Large intestine (tissue), 3 donors: Measurements from ENCODE around the gene ENTR1. TPM values are rescaled to one million over a fixed set of nuclear protein-coding genes. Genes with fewer than 3 reads are reported as not detected.

Experiments
- DNase-seq, 2 donors: peaks; one replicate each; pipeline versions ENCODE4 v3.0.0 to v3.0.0-alpha.2; 2013
- H3K27ac ChIP-seq: one replicate; pipeline ENCODE4 v1.5.1; 2013; ENCODE audit warnings: low read length
- H3K27me3 ChIP-seq: 2 replicates; pipeline ENCODE4 v1.6.1; 2013; ENCODE audit warnings: low read length; ENCODE audit not compliant: control insufficient read depth, insufficient read depth
- H3K36me3 ChIP-seq: 2 replicates; pipeline ENCODE4 v1.6.1; 2013; ENCODE audit warnings: low read length; ENCODE audit not compliant: control insufficient read depth, insufficient read depth
- H3K4me1 ChIP-seq: one replicate; pipeline ENCODE4 v1.6.1; 2013; ENCODE audit warnings: low read length; ENCODE audit not compliant: control insufficient read depth, insufficient read depth
- H3K4me3 ChIP-seq: one replicate; pipeline ENCODE4 v1.5.1; 2013; ENCODE audit warnings: low read length
- H3K9me3 ChIP-seq: one replicate; pipeline ENCODE4 v1.6.1; 2013; ENCODE audit warnings: mild to moderate bottlenecking, low read depth, low read length, moderate library complexity; ENCODE audit not compliant: control insufficient read depth
- WGBS: methylation state at CpG from one replicate; pipeline ENCODE4 v1.1.5; 2013; ENCODE audit warnings: low lambda C conversion rate; ENCODE audit not compliant: insufficient coverage; 5-methylcytosine and 5-hydroxymethylcytosine counted together
- polyA plus RNA-seq: library from polyadenylated mRNA; unstranded; fragments of 120-200 nt; gene quantifications from one replicate; pipeline ENCODE4 v1.2.1, GENCODE V29; 2013

The ENTR1 gene
- polyA plus RNA-seq, 1 donor, result 50.1 TPM

GRCh38 chr9:136396219-136396515 is 14.2 kb downstream of the ENTR1 start:
- H3K27me3 ChIP-seq, result no peaks in the 10 kb centered on the region
- no peak for DNase-seq
- WGBS, result no CpG with 5 or more reads among the region's 4 CpGs

GRCh38 chr9:136395345-136396218 is 14.8 kb downstream of the ENTR1 start:
- H3K9me3 ChIP-seq, result peaks cover 4% of the 10 kb centered on the region
- H3K36me3 ChIP-seq, result peaks cover 70% of the 10 kb centered on the region
- DNase-seq, result no peak
- H3K27me3 ChIP-seq, result no peaks in the 10 kb centered on the region
- no CpG with 5 or more reads among the region's 26 CpGs for WGBS
- H3K4me3 ChIP-seq, result no peak overlapping the region
- H3K4me1 ChIP-seq, result peaks cover 16% of the 10 kb centered on the region
- H3K27ac ChIP-seq, result no peak overlapping the region

More at GRCh38 chr9:136396219-136396515, 14.2 kb downstream of the ENTR1 start:
- Histone ChIP-seq H3K4me3 (no peak overlapping the region), H3K4me1 (peaks cover 17% of the 10 kb centered on the region), H3K9me3 (peaks cover 4% of the 10 kb centered on the region), H3K36me3 (peaks cover 68% of the 10 kb centered on the region), H3K27ac (no peak overlapping the region)

- H3K27ac ChIP-seq, result no peak overlapping the region
- H3K4me1 ChIP-seq, result peaks cover 12% of the 10 kb centered on the region
- peaks cover 72% of the 10 kb centered on the region for H3K36me3 ChIP-seq
- H3K4me3 ChIP-seq, result no peak overlapping the region
- WGBS, result no CpG with 5 or more reads among the region's 13 CpGs
- peaks cover 4% of the 10 kb centered on the region for H3K9me3 ChIP-seq
- DNase-seq, result no peak
- H3K27me3 ChIP-seq, result no peaks in the 10 kb centered on the region
These were observed 15.4 kb downstream of the ENTR1 start for GRCh38 chr9:136395020-136395340.

DNA sequence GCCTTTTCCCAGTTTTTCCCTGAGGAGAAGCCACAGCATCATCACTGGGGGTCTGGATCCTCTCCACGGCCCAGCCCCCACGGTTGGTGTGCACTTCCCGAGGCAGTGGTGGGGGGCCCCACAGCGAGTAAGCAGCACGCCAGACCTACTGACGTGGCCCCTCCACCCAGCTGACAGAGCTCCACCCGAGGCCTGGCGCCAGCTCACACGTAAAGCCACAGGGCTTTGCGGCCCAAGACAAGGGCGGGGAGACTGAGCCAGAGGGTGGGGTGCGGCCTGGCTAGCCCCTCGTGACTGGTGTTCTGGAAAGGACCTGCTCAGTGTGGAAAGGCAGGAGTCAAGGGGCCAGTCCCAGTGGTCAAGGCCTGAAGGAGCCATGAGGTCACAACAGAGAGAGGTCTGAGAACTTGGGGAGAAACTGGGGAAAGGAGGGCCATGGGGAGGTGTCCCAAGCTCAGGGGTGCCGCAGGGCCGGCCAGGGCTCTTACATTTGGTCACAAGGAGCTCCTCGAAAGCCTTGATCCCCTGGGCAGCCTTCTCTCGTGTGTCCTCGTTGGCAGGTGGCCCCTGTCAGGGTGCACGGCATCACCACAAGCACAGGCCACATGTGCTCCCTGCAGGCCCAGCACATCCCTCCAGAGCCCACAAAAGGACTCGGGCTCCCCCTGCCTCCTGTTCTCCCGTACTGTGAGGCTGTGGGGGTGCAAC is 15.9 kb downstream of the ENTR1 start:
- Histone ChIP-seq H3K4me3 (no peak overlapping the region), H3K36me3 (peaks cover 77% of the 10 kb centered on the region), H3K27ac (no peak overlapping the region), H3K9me3 (peaks cover 3% of the 10 kb centered on the region), H3K4me1 (peaks cover 12% of the 10 kb centered on the region), H3K27me3 (no peaks in the 10 kb centered on the region)
- no CpG with 5 or more reads among the region's 21 CpGs for WGBS
- no peak for DNase-seq

GRCh38 chr9:136393531-136393930 is 16.9 kb downstream of the ENTR1 start:
- no peak for DNase-seq
- H3K4me3 ChIP-seq, result no peak overlapping the region
- no peaks in the 10 kb centered on the region for H3K9me3 ChIP-seq
- H3K27ac ChIP-seq, result no peak overlapping the region
- H3K36me3 ChIP-seq, result peaks cover 86% of the 10 kb centered on the region
- H3K27me3 ChIP-seq, result no peaks in the 10 kb centered on the region
- peaks cover 3% of the 10 kb centered on the region for H3K4me1 ChIP-seq
- WGBS, result no CpG with 5 or more reads among the region's 17 CpGs

DNA sequence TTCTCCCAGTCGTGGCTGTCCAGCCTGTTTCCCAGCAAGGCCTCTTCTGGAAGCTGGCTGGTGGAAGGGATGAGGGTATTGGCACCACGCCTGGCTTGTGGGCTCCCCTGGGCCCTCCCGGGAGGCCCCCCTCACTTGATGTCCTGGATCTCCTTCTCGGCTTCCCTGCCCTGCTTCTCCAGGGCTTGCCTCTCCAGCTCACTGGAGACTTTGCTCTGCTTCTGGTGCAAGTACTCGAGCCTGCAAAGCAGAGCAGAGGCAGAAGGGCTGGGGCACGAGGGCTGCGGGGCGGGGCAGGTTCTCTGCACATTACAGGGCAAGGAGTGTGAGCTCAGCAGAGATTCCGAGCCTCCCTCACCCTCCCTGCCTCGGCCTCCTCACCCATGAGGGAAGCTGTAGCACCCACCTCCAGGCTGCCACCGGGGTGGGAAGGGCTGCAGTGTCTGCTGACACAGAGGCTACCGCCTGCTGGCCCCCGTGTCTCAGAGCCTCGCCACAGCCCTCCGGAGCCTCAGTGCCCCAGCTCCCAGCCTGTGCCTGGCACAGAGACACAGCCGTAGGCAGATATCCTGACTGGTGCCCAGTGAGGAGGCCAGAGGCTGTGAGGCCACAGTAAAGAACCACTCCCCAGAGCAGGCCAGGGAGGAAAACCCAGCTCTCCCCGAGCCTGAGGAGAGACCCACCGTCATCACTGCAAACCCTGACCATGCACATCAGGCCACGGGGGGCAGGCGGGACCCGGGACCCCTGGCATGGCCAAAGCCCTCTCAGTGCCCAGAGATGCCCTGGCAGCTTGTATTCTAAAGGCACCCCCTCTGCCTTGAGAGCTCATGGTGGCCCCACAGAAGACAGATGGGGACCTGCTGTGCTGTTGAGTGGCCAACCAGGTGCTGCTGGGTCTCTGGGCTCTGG is 17.6 kb downstream of the ENTR1 start:
- H3K36me3 ChIP-seq, result peaks cover 85% of the 10 kb centered on the region
- WGBS, result no CpG with 5 or more reads among the region's 21 CpGs

GRCh38 chr9:136391737-136392537 is 18.5 kb downstream of the ENTR1 start:
- Histone ChIP-seq H3K9me3 (no peaks in the 10 kb centered on the region), H3K36me3 (peaks cover 87% of the 10 kb centered on the region), H3K4me3 (no peak overlapping the region), H3K27ac (no peak overlapping the region), H3K4me1 (no peaks in the 10 kb centered on the region), H3K27me3 (no peaks in the 10 kb centered on the region)
- WGBS, result no CpG with 5 or more reads among the region's 28 CpGs
- no peak for DNase-seq

More for the DNA sequence above, 17.6 kb downstream of the ENTR1 start:
- Histone ChIP-seq H3K27me3 (no peaks in the 10 kb centered on the region), H3K4me1 (no peaks in the 10 kb centered on the region), H3K9me3 (no peaks in the 10 kb centered on the region), H3K4me3 (no peak overlapping the region), H3K27ac (no peak overlapping the region)
- DNase-seq, result peak in 1 of 2 donors; percentile 28

GRCh38 chr9:136389396-136389795 is 21.0 kb downstream of the ENTR1 start:
- Histone ChIP-seq H3K9me3 (no peaks in the 10 kb centered on the region), H3K27me3 (no peaks in the 10 kb centered on the region), H3K4me3 (no peak overlapping the region), H3K27ac (no peak overlapping the region), H3K4me1 (no peaks in the 10 kb centered on the region), H3K36me3 (peaks cover 75% of the 10 kb centered on the region)
- no CpG with 5 or more reads among the region's 14 CpGs for WGBS
- DNase-seq, result no peak

- no peak overlapping the region for H3K4me3 ChIP-seq
- peaks cover 76% of the 10 kb centered on the region for H3K36me3 ChIP-seq
- no peak for DNase-seq
- H3K4me1 ChIP-seq, result no peaks in the 10 kb centered on the region
- H3K27ac ChIP-seq, result no peak overlapping the region
- no CpG with 5 or more reads among the region's 19 CpGs for WGBS
- no peaks in the 10 kb centered on the region for H3K9me3 ChIP-seq
- no peaks in the 10 kb centered on the region for H3K27me3 ChIP-seq
These were observed 23.2 kb downstream of the ENTR1 start for GRCh38 chr9:136387217-136387616.
